Measurements from ENCODE around the gene STAU1. TPM values are rescaled to one million over a fixed set of nuclear protein-coding genes. Genes with fewer than 3 reads are reported as not detected.
A peak's percentile ranks its signal among the peaks of the same experiment; 100 is the strongest.
"Not testable (repeated sequence)": the region's sequence is repeated elsewhere in the genome, so short reads cannot be mapped to it uniquely, and the experiment has no call there.

STAU1 gene
- total and polyA plus RNA-seq, 2 of the 13 experiments (the other 11 are each of a cell fraction or from before 2014, with no cell fraction given), result 119 to 133 TPM

DNA sequence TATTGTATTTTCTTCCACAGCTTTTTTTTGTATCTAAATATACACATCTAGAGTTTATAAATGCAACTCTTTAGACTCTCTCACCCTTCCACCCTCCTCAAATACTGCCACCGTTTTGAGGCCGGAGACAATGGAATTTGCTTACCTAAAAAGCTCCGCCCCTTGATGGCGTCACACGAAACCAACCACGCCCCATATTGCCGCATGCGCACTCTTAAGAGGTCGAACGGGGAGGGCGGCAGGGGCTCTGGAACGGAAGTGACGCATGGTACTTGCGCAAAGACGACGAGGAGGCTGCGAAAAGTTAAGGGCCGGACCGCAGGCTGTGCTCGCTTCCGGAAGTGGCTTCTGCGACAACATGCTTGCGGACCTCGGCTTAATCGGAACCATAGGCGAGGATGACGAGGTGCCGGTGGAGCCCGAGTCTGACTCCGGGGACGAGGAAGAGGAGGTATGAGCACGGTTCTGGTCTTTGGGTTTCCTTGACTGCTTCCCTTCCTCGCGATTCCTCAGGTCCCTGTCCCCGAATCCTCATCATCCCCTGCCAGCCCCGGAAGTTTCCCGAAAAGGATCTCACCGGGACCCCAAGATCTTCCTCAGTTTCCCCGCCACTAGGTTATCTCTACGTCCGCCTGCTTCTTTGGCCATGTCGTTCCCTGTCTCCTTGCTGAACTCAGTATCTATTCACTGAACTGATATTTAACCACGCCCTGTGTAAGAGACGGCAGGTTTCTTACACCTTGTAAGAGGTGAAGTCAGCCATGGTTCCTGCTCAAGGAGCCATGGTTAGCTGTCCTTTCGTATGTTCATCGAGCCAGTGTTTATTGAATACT, 31.2 kb upstream of the STAU1 start, which contains the start of gene DDX27 (continued):
- TF ChIP-seq ZBTB20 (CRISPR knock-in tag; IDR thresholded peaks at IDR 0.05; ENCODE audit: borderline replicate concordance, low read depth), result peak; percentile 96
- TF ChIP-seq ZNF747 (CRISPR knock-in tag; IDR thresholded peaks at IDR 0.05; ENCODE audit: borderline replicate concordance), result peak; percentile 94; the same call in 1 of the 2 replicates
- TF ChIP-seq ZSCAN12 (CRISPR knock-in tag; IDR thresholded peaks at IDR 0.05), result no peak
- peak; percentile 92 for TF ChIP-seq ELF3 (CRISPR knock-in tag; IDR thresholded peaks at IDR 0.05)
- TF ChIP-seq GABPA (IDR thresholded peaks at IDR 0.05; ENCODE audit: low read depth, low read length), result peak; percentile 93
- peak; percentile 99 for TF ChIP-seq GABPA (CRISPR knock-in tag; IDR thresholded peaks at IDR 0.05; ENCODE audit: low read depth)

DNA sequence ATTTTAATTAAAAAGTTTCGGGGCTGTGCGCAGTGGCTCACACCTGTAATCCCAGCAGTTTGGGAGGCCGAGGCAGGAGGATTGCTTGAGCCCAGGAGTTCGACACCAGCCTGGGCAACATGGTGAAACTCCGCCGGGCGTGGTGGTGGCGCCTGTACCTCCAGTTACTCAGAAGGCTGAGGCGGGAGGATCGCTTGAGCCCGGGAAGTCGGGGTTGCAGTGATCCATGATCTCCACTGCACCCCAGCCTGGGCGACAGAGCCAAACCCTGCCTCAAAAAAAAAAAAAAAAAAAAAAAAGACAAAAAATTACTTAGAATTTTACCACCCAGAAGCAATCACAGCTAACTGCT, 30.6 kb upstream of the STAU1 start:
- Histone ChIP-seq H3K27ac (ENCODE audit: extremely low read length, insufficient read depth, low read length) (peak overlapping the region; percentile 60), H3K9ac (ENCODE audit: insufficient read depth, low read depth, low read length) (peak overlapping the region; percentile 83), H3K79me2 (ENCODE audit: insufficient read depth, low read length) (peaks cover 21% of the 10 kb centered on the region), H3K4me1 (ENCODE audit: insufficient read depth, low read length) (peaks cover 30% of the 10 kb centered on the region), H3K4me2 (ENCODE audit: low read depth, low read length) (peak overlapping the region; percentile 87), H3K36me3 (replicated peaks in 1 of 2; ENCODE audit: control insufficient read depth in 1 of 2, insufficient read depth in 2 of 2, low read length in 2 of 2) (peaks cover 13 to 22% of the 10 kb centered on the region in 2 experiments; a peak in 4 of 5 replicates), H3K4me3 (replicated peaks in 1 of 3; ENCODE audit: insufficient read depth in 1 of 3, low read depth in 2 of 3, low read length in 3 of 3) (peak overlapping the region; percentile 13 to 81 (median 32); a peak in 4 of 6 replicates)
- not testable (repeated sequence) for H3K27me3 ChIP-seq (ENCODE audit: control insufficient read depth in 1 of 2, insufficient read depth in 2 of 2, low read length in 2 of 2); DNase-seq (ENCODE audit: low spot score); H4K20me1 ChIP-seq (ENCODE audit: insufficient read depth, low read length); H2AFZ ChIP-seq (ENCODE audit: low read length); FAIRE-seq; H3K9me3 ChIP-seq (ENCODE audit: low read length)
- WGBS (ENCODE audit: low lambda C conversion rate), result 56% methylated on average over 13 of the region's 13 CpGs
- CTCF ChIA-PET (ENCODE audit: low intra/inter-chr PET ratio, low total read pairs), result interaction anchor here (3.9 kb wide), 1 partner anchor 84 kb away, joined by 70 read pairs; no protein-coding TSS in a partner anchor
- ATAC-seq, result peak; percentile 11
- TSS peak; percentile 100 for BruUV-seq (replicated peaks)
- intact Hi-C loops (cut with micrococcal nuclease; ENCODE audit: unreplicated experiment) (loop anchor here (1.0 to 5.0 kb wide), 2 partner anchors 36 to 172 kb away; partner anchors contain the start of gene CSE1L), in situ Hi-C loops (cut with HindIII; ENCODE audit: extremely low pct_ligation_motif_present, low pct_unique_long_range_greater_than_20kb) (loop anchor here (5.0 kb wide), 1 partner anchor 86 kb away; no protein-coding TSS in a partner anchor)
- POLR2A ChIA-PET, result interaction anchor here (0.7 to 2.8 kb wide), 37 partner anchors 8 to 598 kb away, joined by 3 to 49 read pairs (median 4); partner anchors contain the start of genes CSE1L, STAU1 and ZNFX1
- peak; percentile 9; the same call in 1 of the 2 replicates for TF ChIP-seq ZNF891 (CRISPR knock-in tag; IDR thresholded peaks at IDR 0.05)
- peak; percentile 2 for TF ChIP-seq TBL1XR1 (IDR thresholded peaks at IDR 0.05; ENCODE audit: borderline replicate concordance, low read length, partially characterized antibody)
- TF ChIP-seq, protein P1, sequence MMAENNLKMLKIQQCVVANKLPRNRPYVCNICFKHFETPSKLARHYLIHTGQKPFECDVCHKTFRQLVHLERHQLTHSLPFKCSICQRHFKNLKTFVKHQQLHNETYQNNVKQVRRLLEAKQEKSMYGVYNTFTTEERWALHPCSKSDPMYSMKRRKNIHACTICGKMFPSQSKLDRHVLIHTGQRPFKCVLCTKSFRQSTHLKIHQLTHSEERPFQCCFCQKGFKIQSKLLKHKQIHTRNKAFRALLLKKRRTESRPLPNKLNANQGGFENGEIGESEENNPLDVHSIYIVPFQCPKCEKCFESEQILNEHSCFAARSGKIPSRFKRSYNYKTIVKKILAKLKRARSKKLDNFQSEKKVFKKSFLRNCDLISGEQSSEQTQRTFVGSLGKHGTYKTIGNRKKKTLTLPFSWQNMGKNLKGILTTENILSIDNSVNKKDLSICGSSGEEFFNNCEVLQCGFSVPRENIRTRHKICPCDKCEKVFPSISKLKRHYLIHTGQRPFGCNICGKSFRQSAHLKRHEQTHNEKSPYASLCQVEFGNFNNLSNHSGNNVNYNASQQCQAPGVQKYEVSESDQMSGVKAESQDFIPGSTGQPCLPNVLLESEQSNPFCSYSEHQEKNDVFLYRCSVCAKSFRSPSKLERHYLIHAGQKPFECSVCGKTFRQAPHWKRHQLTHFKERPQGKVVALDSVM (CRISPR knock-in tag; IDR thresholded peaks at IDR 0.05), result peak; percentile 89
- TF ChIP-seq, protein P2, sequence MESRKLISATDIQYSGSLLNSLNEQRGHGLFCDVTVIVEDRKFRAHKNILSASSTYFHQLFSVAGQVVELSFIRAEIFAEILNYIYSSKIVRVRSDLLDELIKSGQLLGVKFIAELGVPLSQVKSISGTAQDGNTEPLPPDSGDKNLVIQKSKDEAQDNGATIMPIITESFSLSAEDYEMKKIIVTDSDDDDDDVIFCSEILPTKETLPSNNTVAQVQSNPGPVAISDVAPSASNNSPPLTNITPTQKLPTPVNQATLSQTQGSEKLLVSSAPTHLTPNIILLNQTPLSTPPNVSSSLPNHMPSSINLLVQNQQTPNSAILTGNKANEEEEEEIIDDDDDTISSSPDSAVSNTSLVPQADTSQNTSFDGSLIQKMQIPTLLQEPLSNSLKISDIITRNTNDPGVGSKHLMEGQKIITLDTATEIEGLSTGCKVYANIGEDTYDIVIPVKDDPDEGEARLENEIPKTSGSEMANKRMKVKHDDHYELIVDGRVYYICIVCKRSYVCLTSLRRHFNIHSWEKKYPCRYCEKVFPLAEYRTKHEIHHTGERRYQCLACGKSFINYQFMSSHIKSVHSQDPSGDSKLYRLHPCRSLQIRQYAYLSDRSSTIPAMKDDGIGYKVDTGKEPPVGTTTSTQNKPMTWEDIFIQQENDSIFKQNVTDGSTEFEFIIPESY (CRISPR knock-in tag; IDR thresholded peaks at IDR 0.05), result peak; percentile 97
- peak; percentile 33; the same call in 1 of the 2 replicates for TF ChIP-seq ZMYM3 (CRISPR knock-in tag; IDR thresholded peaks at IDR 0.05)
